ENCODE results near the gene SLC9A4.

DNA sequence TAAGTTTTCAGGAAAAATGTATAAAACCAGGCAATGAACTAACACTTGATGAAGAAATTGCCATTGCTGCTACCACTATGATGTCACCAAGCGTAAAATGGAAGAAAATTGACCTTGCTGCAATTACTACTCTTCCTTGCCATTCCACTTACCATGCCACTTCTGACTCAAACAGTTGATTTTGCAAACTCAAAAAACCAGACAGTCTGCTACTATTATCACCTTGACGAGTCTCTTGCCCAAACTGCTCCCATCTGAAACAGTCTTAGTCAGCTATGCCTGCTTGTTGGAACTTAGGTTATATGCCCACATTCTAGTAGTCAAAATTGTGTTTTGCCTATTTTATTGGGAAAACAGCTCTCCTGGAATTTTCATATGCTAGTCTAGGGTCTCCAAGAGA lies 74.4 kb downstream of the SLC9A4 start:
- TF ChIP-seq, protein P1, sequence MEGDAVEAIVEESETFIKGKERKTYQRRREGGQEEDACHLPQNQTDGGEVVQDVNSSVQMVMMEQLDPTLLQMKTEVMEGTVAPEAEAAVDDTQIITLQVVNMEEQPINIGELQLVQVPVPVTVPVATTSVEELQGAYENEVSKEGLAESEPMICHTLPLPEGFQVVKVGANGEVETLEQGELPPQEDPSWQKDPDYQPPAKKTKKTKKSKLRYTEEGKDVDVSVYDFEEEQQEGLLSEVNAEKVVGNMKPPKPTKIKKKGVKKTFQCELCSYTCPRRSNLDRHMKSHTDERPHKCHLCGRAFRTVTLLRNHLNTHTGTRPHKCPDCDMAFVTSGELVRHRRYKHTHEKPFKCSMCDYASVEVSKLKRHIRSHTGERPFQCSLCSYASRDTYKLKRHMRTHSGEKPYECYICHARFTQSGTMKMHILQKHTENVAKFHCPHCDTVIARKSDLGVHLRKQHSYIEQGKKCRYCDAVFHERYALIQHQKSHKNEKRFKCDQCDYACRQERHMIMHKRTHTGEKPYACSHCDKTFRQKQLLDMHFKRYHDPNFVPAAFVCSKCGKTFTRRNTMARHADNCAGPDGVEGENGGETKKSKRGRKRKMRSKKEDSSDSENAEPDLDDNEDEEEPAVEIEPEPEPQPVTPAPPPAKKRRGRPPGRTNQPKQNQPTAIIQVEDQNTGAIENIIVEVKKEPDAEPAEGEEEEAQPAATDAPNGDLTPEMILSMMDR (IDR thresholded peaks at IDR 0.05), result no peak
- TF ChIP-seq POLR2A (IDR thresholded peaks at IDR 0.05), result no peak

All from esophagus squamous epithelium (tissue), 4 donors.